ENCODE results near the gene STAG2. TPM values are rescaled to one million over a fixed set of nuclear protein-coding genes. Genes with fewer than 3 reads are reported as not detected.

The STAG2 gene
- total and polyA plus RNA-seq, 2 experiments from 2014 or later, result 68.8 to 92.8 TPM

- Histone ChIP-seq H4K20me1 (replicated peaks; ENCODE audit: insufficient read depth) (peaks cover 18% of the 10 kb centered on the region), H3K9me2 (ENCODE audit: insufficient read depth) (no peaks in the 10 kb centered on the region), H3K36me3 (ENCODE audit: insufficient read depth) (no peaks in the 10 kb centered on the region), H3K4me3 (no peak overlapping the region), H3K79me2 (replicated peaks; ENCODE audit: insufficient read depth) (peaks cover 100% of the 10 kb centered on the region), H3K4me1 (ENCODE audit: insufficient read depth) (no peaks in the 10 kb centered on the region), H3K27me3 (ENCODE audit: insufficient read depth) (no peaks in the 10 kb centered on the region), H3K27ac (ENCODE audit: low read depth) (no peak overlapping the region), H3K4me2 (no peak overlapping the region), H3F3A (replicated peaks; ENCODE audit: low read depth) (no peaks in the 10 kb centered on the region), H2AFZ (no peak overlapping the region)
- no peaks in the 10 kb centered on the region; the same call in 1 of the 3 replicates for H3K4me1 Mint-ChIP-seq
- H3K27me3 Mint-ChIP-seq (ENCODE audit: insufficient read depth, low read depth, poor library complexity), result no peaks in the 10 kb centered on the region
- H3K27ac Mint-ChIP-seq, result no peak overlapping the region
- H3K9me3 Mint-ChIP-seq, result no peaks in the 10 kb centered on the region
- peaks cover 4% of the 10 kb centered on the region; the same call in 2 of the 3 replicates for H3K36me3 Mint-ChIP-seq (ENCODE audit: low read depth)
- H3K4me3 Mint-ChIP-seq, result no peak overlapping the region
- TF ChIP-seq CREB1 (CRISPR knock-in tag; IDR thresholded peaks at IDR 0.05; ENCODE audit: low read depth) (no peak), NANOG (IDR thresholded peaks at IDR 0.05; ENCODE audit: borderline replicate concordance) (no peak), ZNF462 (CRISPR knock-in tag; IDR thresholded peaks at IDR 0.05) (no peak), EZH2 (IDR thresholded peaks at IDR 0.05; ENCODE audit: low read depth, unreplicated experiment) (no peak), ETS1 (IDR thresholded peaks at IDR 0.05) (no peak), REST (IDR thresholded peaks at IDR 0.05; ENCODE audit: unreplicated experiment) (no peak), EZH2phosphoT487 (IDR thresholded peaks at IDR 0.05; ENCODE audit: unreplicated experiment) (no peak), POLR2AphosphoS5 (IDR thresholded peaks at IDR 0.05; ENCODE audit: low read depth) (no peak), ZNF331 (CRISPR knock-in tag; IDR thresholded peaks at IDR 0.05; ENCODE audit: low read depth) (no peak), CTCF (conservative IDR thresholded peaks at IDR 0.05; ENCODE audit: low read depth in 2 of 2) (no peak), ZNF114 (CRISPR knock-in tag; IDR thresholded peaks at IDR 0.05) (no peak), JUNB (IDR thresholded peaks at IDR 0.05; ENCODE audit: unreplicated experiment) (no peak)
- ATAC-seq, result no peak
- no peak for DNase-seq (ENCODE audit: low spot score)
Measured at GRCh38 chrX:124015721-124016120, 54.2 kb downstream of the STAG2 start.
